ENCODE data around the gene NDUFV2. TPM values are rescaled to one million over a fixed set of nuclear protein-coding genes. Genes with fewer than 3 reads are reported as not detected.

Gene NDUFV2
- total RNA-seq, 1 experiment from 2014 or later = 211 TPM

- no peak for DNase-seq
- CTCF ChIA-PET = no interaction called here
- Histone ChIP-seq H3K4me3 (ENCODE audit: low read depth, low read length) (no peak overlapping the region), H3K36me3 (ENCODE audit: control insufficient read depth, insufficient read depth, low read length) (no peaks in the 10 kb centered on the region), H3K27me3 (replicated peaks; ENCODE audit: control insufficient read depth, insufficient read depth, low read length) (no peaks in the 10 kb centered on the region), H3K4me1 (peaks cover 22% of the 10 kb centered on the region), H3K9me3 (no peaks in the 10 kb centered on the region)
- no peak for TF ChIP-seq CTCF (IDR thresholded peaks at IDR 0.05; ENCODE audit: insufficient read depth in 1 of 2, low read depth in 1 of 2, low read length in 1 of 2, severe bottlenecking in 1 of 2, unreplicated experiment in 1 of 2)
- H3K27me3 Mint-ChIP-seq (ENCODE audit: insufficient read depth, unreplicated experiment) = no peaks in the 10 kb centered on the region
- BruUV-seq (replicated peaks) = no TSS peak
- intact Hi-C loops (cut with micrococcal nuclease; ENCODE audit: unreplicated experiment) = no loop called here
- POLR2A ChIA-PET = no interaction called here
- H3K36me3 Mint-ChIP-seq (ENCODE audit: insufficient read depth, unreplicated experiment) = peaks cover 67% of the 10 kb centered on the region
- H3K4me3 Mint-ChIP-seq (ENCODE audit: unreplicated experiment) = no peak overlapping the region
- peaks cover 15% of the 10 kb centered on the region for H3K4me1 Mint-ChIP-seq (ENCODE audit: low read depth, unreplicated experiment)
- no peak overlapping the region for H3K27ac Mint-ChIP-seq (ENCODE audit: unreplicated experiment)
- H3K9me3 Mint-ChIP-seq (ENCODE audit: unreplicated experiment) = no peaks in the 10 kb centered on the region
Observed at GRCh38 chr18:9108911-9109310, 6.4 kb downstream of the NDUFV2 start.

GRCh38 chr18:9109523-9109922 lies 7.0 kb downstream of the NDUFV2 start:
- Mint-ChIP-seq H3K9me3 (ENCODE audit: unreplicated experiment) (no peaks in the 10 kb centered on the region), H3K27me3 (ENCODE audit: insufficient read depth, unreplicated experiment) (no peaks in the 10 kb centered on the region), H3K4me3 (ENCODE audit: unreplicated experiment) (no peak overlapping the region), H3K4me1 (ENCODE audit: low read depth, unreplicated experiment) (peaks cover 9% of the 10 kb centered on the region), H3K27ac (ENCODE audit: unreplicated experiment) (no peak overlapping the region), H3K36me3 (ENCODE audit: insufficient read depth, unreplicated experiment) (peaks cover 61% of the 10 kb centered on the region)
- no TSS peak for BruUV-seq (replicated peaks)
- Histone ChIP-seq H3K9me3 (no peaks in the 10 kb centered on the region), H3K4me3 (ENCODE audit: low read depth, low read length) (no peak overlapping the region), H3K36me3 (ENCODE audit: control insufficient read depth, insufficient read depth, low read length) (no peaks in the 10 kb centered on the region), H3K27me3 (replicated peaks; ENCODE audit: control insufficient read depth, insufficient read depth, low read length) (no peaks in the 10 kb centered on the region), H3K4me1 (peaks cover 18% of the 10 kb centered on the region)
- POLR2A ChIA-PET = interaction anchor here (0.7 kb wide), 1 partner anchor 51 kb away, joined by 3 read pairs; no protein-coding TSS in a partner anchor
- intact Hi-C loops (cut with micrococcal nuclease; ENCODE audit: unreplicated experiment) = no loop called here
- CTCF ChIA-PET = interaction anchor here (0.6 to 1.0 kb wide), 3 partner anchors 24 to 407 kb away, joined by 3 read pairs; no protein-coding TSS in a partner anchor
- TF ChIP-seq CTCF (IDR thresholded peaks at IDR 0.05; ENCODE audit: insufficient read depth in 1 of 2, low read depth in 1 of 2, low read length in 1 of 2, severe bottlenecking in 1 of 2, unreplicated experiment in 1 of 2) = no peak
- DNase-seq = no peak

DNA sequence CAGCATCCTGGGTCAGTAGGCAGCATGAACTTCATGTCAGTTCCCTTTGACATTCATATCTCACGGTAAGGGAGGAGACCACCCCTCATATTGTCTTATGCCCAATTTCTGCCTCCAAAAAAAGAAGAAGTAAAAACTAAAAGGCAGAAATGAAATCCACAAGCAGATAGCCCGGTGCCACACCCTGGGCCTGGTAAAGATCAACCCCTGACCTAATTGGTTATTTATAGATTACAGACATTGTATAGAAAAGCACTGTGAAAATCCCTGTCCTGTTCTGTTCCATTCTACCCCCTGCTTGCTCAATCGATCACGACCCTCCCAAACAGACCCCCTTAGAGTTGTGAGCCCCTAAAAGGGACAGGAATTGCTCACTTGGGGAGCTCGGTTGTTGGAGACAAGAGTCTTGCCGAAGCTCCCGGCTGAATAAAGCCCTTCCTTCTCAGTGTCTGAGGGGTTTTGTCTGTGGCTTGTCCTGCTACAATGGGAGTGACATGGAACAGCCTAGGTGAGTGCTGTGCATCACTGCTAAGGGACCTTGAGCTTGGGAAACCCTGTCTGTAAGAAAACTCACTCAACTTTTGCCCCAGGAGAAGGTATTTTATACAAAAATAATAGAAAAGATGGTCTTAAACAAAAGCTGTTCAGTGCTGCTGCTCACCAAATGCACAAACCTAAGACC lies 11.1 kb downstream of the NDUFV2 start:
- Histone ChIP-seq H3K27me3 (replicated peaks; ENCODE audit: control insufficient read depth, insufficient read depth, low read length) (no peaks in the 10 kb centered on the region), H3K4me3 (ENCODE audit: low read depth, low read length) (no peak overlapping the region), H3K4me1 (peaks cover 6% of the 10 kb centered on the region; the same call in 1 of the 2 replicates), H3K9me3 (no peaks in the 10 kb centered on the region), H3K36me3 (ENCODE audit: control insufficient read depth, insufficient read depth, low read length) (no peaks in the 10 kb centered on the region)
- Mint-ChIP-seq H3K9me3 (ENCODE audit: unreplicated experiment) (no peaks in the 10 kb centered on the region), H3K36me3 (ENCODE audit: insufficient read depth, unreplicated experiment) (peaks cover 68% of the 10 kb centered on the region), H3K4me3 (ENCODE audit: unreplicated experiment) (no peak overlapping the region), H3K4me1 (ENCODE audit: low read depth, unreplicated experiment) (peaks cover 12% of the 10 kb centered on the region), H3K27me3 (ENCODE audit: insufficient read depth, unreplicated experiment) (no peaks in the 10 kb centered on the region), H3K27ac (ENCODE audit: unreplicated experiment) (no peak overlapping the region)
- BruUV-seq (replicated peaks) = no TSS peak
- DNase-seq = no peak
- no peak for TF ChIP-seq CTCF (IDR thresholded peaks at IDR 0.05; ENCODE audit: insufficient read depth in 1 of 2, low read depth in 1 of 2, low read length in 1 of 2, severe bottlenecking in 1 of 2, unreplicated experiment in 1 of 2)
- CTCF ChIA-PET = no interaction called here
- POLR2A ChIA-PET = no interaction called here
- intact Hi-C loops (cut with micrococcal nuclease; ENCODE audit: unreplicated experiment) = no loop called here
